Esophagus muscularis mucosa (tissue), 4 donors: ENCODE results near the gene ADCY9. TPM values are rescaled to one million over a fixed set of nuclear protein-coding genes. Genes with fewer than 3 reads are reported as not detected.

ENCODE experiments used
- DNase-seq: peaks from one replicate; pipeline ENCODE4 v3.0.0-alpha.2; 2017; ENCODE audit errors: extremely low spot score
- H3K27ac ChIP-seq, 4 donors: fragments of 200-600 bp; sonication (generic); replicated peaks in 1 of 4; 1 replicate in 3 of 4; 2 replicates in 1 of 4; pipeline ENCODE4 v1.5.1; 2016 to 2019; ENCODE audit warnings: mild to moderate bottlenecking in 1 of 4
- H3K27me3 ChIP-seq, 4 donors: fragments of 200-600 bp; sonication (generic); one replicate each; pipeline versions ENCODE4 v1.5.1 to v1.6.0; 2016 to 2019
- H3K36me3 ChIP-seq, 4 donors: fragments of 200-600 bp; sonication (generic); one replicate each; pipeline ENCODE4 v1.5.1; 2016 to 2019
- H3K4me1 ChIP-seq, 4 donors: fragments of 200-600 bp; sonication (generic); one replicate each; pipeline ENCODE4 v1.5.1; 2016 to 2019
- H3K4me3 ChIP-seq, 4 donors: fragments of 200-600 bp; sonication (generic); 1 replicate in 2 of 4; 2 replicates in 2 of 4; pipeline ENCODE4 v1.5.1; 2016 to 2019; ENCODE audit warnings: mild to moderate bottlenecking in 4 of 4, moderate library complexity in 1 of 4
- H3K9me3 ChIP-seq, 4 donors: fragments of 200-600 bp; sonication (generic); 1 replicate in 3 of 4; 2 replicates in 1 of 4; pipeline ENCODE4 v1.5.1; 2016 to 2019
- EP300 ChIP-seq: sonication (generic); formaldehyde crosslinking; IDR thresholded peaks from one replicate; pipeline ENCODE4 v1.6.1; 2017; ENCODE audit warnings: antibody characterized with exemption
- POLR2A ChIP-seq: fragments of 450-650 bp; IDR thresholded peaks from one replicate; pipeline ENCODE4 v1.6.1; 2017; ENCODE audit warnings: antibody characterized with exemption, moderate library complexity, mild to moderate bottlenecking, low read depth
- POLR2AphosphoS5 ChIP-seq, 2 donors: sonication (generic); formaldehyde crosslinking; IDR thresholded peaks; one replicate each; pipeline ENCODE4 v1.6.1; 2017; ENCODE audit warnings: antibody characterized with exemption in 2 of 2
- WGBS: methylation state at CpG from one replicate; pipeline ENCODE4 v1.1.5; 2018; 5-methylcytosine and 5-hydroxymethylcytosine counted together
- intact Hi-C: fragments of 100-400 bp; cut with DNase I; formaldehyde crosslinking; loops from one replicate; pipeline ENCODE4 v1.15.1; 2023
- total RNA-seq, 4 donors: library from RNA; depleted of rRNA; stranded (reverse); fragments of >200 nt; gene quantifications; one replicate each; pipeline versions ENCODE4 v1.1.0 to v1.2.1, GENCODE V29; 2016
- TF ChIP-seq, protein P1 (sequence below), 3 experiments: fragments of 200-600 bp in 2 of 3; fragments of 450-650 bp in 1 of 3; sonication (generic) in 2 of 3; IDR thresholded peaks; one replicate each; pipeline ENCODE4 v1.5.1; 2017 to 2019; ENCODE audit warnings: antibody characterized with exemption in 3 of 3, mild to moderate bottlenecking in 2 of 3, moderate library complexity in 1 of 3

The ADCY9 gene
- total RNA-seq, 4 donors from 2014 or later, result 35.8 to 72.9 (median 55.7) TPM

DNA sequence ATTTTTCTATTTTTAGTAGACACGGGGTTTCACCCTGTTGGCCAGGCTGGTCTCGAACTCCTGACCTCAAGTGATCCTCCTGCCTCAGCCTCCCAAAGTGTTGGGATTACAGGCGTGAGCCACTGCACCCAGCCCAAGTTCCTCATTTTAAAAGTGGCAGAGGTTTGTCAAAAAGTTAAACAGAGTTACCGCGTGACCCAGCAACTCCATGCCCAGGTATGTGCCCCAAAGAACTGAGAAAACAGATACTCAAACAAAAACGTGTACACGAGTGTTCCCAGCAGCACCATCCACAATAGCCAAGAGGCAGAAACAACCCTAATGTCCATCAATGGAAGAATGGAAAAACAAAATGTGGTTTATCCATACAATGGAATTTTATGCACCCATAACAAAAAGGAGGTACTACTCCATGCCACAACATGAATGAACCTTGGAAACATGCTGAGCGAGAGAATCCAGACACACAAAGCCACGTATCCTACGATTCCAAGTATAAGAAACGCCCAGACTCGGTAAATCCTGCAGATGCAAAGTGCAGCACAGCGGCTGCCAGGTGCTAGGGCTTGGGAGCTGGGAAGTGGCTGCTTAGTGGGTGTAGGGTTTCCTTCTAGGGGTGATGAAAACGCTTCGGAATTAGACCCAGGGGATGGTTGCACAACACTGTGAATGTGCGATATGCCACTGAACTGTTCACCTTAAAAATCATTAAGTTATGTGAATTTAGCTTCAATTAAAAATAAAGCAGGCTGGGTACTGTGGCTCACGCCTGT, 24.8 kb downstream of the ADCY9 start:
- peaks cover 24 to 76% (median 75%) of the 10 kb centered on the region in 4 donors for H3K4me1 ChIP-seq
- H3K36me3 ChIP-seq, result no peaks in the 10 kb centered on the region
- DNase-seq, result no peak
- H3K4me3 ChIP-seq, result no peak overlapping the region
- intact Hi-C loops, result loop anchor here (5.0 kb wide), 1 partner anchor 79 kb away; no protein-coding TSS in a partner anchor
- TF ChIP-seq POLR2A (no peak), POLR2AphosphoS5 (IDR thresholded peaks at IDR 0.05) (no peak), EP300 (no peak)
- TF ChIP-seq, protein P1, sequence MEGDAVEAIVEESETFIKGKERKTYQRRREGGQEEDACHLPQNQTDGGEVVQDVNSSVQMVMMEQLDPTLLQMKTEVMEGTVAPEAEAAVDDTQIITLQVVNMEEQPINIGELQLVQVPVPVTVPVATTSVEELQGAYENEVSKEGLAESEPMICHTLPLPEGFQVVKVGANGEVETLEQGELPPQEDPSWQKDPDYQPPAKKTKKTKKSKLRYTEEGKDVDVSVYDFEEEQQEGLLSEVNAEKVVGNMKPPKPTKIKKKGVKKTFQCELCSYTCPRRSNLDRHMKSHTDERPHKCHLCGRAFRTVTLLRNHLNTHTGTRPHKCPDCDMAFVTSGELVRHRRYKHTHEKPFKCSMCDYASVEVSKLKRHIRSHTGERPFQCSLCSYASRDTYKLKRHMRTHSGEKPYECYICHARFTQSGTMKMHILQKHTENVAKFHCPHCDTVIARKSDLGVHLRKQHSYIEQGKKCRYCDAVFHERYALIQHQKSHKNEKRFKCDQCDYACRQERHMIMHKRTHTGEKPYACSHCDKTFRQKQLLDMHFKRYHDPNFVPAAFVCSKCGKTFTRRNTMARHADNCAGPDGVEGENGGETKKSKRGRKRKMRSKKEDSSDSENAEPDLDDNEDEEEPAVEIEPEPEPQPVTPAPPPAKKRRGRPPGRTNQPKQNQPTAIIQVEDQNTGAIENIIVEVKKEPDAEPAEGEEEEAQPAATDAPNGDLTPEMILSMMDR (IDR thresholded peaks at IDR 0.05), result no peak
- peak overlapping the region in 2 of 4 donors; percentile 60 to 66 for H3K27ac ChIP-seq
- no peaks in the 10 kb centered on the region for H3K9me3 ChIP-seq
- 90% methylated on average over 17 of the region's 17 CpGs for WGBS
- H3K27me3 ChIP-seq, result no peaks in the 10 kb centered on the region

DNA sequence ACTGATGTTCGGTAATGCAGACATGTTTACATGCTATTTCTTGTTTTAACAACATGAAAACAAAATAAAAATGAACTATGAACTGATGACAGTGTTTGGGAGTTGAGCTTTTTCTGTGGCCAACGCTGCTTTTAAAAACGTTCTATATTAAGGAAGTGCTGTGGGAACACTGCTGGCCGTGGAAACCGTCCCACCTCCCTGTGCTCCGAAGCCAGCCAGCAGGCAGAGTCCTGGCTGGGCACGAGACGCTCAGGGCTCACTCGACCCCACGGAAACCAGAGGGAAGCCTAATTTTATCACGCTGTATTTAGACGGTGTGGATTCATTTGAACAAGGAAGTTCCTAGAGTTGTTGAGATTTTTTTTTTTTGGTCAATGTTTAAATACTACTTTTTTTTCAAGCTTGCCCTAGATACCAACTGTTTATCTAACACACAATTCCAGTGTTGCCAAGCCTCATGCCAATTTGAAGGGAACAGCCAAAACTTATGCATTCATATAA, 25.8 kb downstream of the ADCY9 start:
- Histone ChIP-seq H3K27me3 (no peaks in the 10 kb centered on the region), H3K36me3 (no peaks in the 10 kb centered on the region), H3K4me3 (peak overlapping the region; percentile 5 to 27 (median 20)), H3K27ac (peak overlapping the region; percentile 46 to 71 (median 63)), H3K9me3 (no peaks in the 10 kb centered on the region), H3K4me1 (peaks cover 20 to 70% (median 67%) of the 10 kb centered on the region in 4 donors)
- no peak for DNase-seq
- intact Hi-C loops, result loop anchor here (5.0 kb wide), 1 partner anchor 78 kb away; no protein-coding TSS in a partner anchor
- peak in 1 of 2 donors; percentile 42 for TF ChIP-seq POLR2AphosphoS5 (IDR thresholded peaks at IDR 0.05)
- TF ChIP-seq, protein P1 (IDR thresholded peaks at IDR 0.05), result no peak
- 5% methylated on average over 12 of the region's 12 CpGs for WGBS

DNA sequence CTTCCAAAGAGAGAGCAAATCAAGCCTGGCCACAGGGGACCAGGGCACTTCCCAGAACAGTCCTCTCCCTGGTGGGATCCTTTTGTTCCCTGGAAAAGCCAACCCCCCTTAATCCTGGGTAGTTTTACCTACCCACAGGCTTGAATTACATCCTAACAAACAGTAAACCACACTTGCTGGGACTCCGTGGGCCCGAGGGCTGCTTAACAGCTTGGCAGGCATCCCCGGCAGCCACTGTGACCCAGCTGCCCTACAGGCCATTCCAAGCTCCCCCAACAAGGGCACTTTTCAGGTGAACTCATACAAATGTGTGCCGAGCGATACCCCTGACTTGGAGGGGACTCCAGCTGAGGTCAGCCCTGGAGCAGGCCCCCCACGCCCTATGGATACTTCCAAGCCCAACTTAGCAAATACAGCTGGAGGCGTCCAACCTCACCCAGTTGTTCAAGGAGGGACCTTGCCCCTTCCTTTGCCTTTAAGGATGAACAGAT, 26.4 kb downstream of the ADCY9 start:
- Histone ChIP-seq H3K4me1 (peaks cover 20 to 70% (median 64%) of the 10 kb centered on the region in 4 donors), H3K27me3 (no peaks in the 10 kb centered on the region), H3K27ac (peak overlapping the region; percentile 46 to 71 (median 63)), H3K9me3 (no peaks in the 10 kb centered on the region), H3K36me3 (no peaks in the 10 kb centered on the region), H3K4me3 (peak overlapping the region in 2 of 4 donors; percentile 19 to 27)
- TF ChIP-seq, protein P1 (IDR thresholded peaks at IDR 0.05), result no peak
- TF ChIP-seq POLR2AphosphoS5 (IDR thresholded peaks at IDR 0.05) (no peak), EP300 (no peak), POLR2A (no peak)
- no peak for DNase-seq
- WGBS, result 70% methylated on average over 7 of the region's 7 CpGs
- intact Hi-C loops, result loop anchor here (5.0 kb wide), 1 partner anchor 78 kb away; no protein-coding TSS in a partner anchor

DNA sequence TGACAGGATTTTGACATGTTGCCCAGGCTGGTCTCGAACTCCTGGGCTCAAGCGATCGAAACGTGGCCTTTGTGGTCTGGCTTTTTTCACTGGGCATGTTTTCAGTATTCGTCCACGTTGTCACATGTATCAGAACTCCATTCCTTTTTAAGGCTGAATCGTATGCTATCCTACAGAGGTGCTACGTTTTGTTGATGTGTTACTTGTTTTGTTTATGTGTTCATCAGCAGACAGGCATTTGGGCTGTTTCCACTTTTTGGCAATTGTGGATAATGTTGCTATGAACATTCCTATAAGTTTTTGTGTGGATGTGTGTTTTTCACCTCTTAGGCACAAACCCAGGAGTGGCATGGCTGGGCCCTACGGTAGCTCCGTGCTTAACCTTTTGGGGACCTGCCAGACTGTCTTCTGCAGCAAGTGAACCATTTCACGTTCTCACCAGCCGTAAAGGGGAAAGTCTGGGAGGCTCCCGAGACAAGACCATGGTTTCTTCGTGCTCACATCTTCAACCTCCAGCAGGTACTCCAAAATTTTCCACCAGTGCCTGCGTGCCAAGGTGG, 26.9 kb downstream of the ADCY9 start:
- H3K9me3 ChIP-seq, result no peaks in the 10 kb centered on the region
- 89% methylated on average over 15 of the region's 15 CpGs for WGBS
- H3K4me3 ChIP-seq, result no peak overlapping the region
- peaks cover 19 to 66% (median 62%) of the 10 kb centered on the region in 4 donors for H3K4me1 ChIP-seq
- TF ChIP-seq POLR2A, result no peak
- TF ChIP-seq EP300, result no peak
- TF ChIP-seq, protein P1 (IDR thresholded peaks at IDR 0.05), result no peak
- TF ChIP-seq POLR2AphosphoS5 (IDR thresholded peaks at IDR 0.05), result no peak
- no peaks in the 10 kb centered on the region for H3K36me3 ChIP-seq
- no peaks in the 10 kb centered on the region for H3K27me3 ChIP-seq
- no peak for DNase-seq
- intact Hi-C loops, result no loop called here
- peak overlapping the region in 3 of 4 donors; percentile 46 to 71 (median 66) for H3K27ac ChIP-seq
